CD4-positive, alpha-beta T cell treated with Interleukin-10 for 1 hour (primary cell): ENCODE results near the gene OPRD1.
"Not testable (repeated sequence)": the region's sequence is repeated elsewhere in the genome, so short reads cannot be mapped to it uniquely, and the experiment has no call there.

ENCODE experiments used
- DNase-seq: peaks from one replicate; pipeline ENCODE4 v3.0.0-alpha.2; 2020

OPRD1 gene

GRCh38 chr1:28811766-28812668 lies at the start of gene OPRD1:
TSS of gene OPRD1 (plus strand) at chr1:28812170. CDS start at chr1:28812384, 214 bp downstream.
- no peak for DNase-seq

DNA sequence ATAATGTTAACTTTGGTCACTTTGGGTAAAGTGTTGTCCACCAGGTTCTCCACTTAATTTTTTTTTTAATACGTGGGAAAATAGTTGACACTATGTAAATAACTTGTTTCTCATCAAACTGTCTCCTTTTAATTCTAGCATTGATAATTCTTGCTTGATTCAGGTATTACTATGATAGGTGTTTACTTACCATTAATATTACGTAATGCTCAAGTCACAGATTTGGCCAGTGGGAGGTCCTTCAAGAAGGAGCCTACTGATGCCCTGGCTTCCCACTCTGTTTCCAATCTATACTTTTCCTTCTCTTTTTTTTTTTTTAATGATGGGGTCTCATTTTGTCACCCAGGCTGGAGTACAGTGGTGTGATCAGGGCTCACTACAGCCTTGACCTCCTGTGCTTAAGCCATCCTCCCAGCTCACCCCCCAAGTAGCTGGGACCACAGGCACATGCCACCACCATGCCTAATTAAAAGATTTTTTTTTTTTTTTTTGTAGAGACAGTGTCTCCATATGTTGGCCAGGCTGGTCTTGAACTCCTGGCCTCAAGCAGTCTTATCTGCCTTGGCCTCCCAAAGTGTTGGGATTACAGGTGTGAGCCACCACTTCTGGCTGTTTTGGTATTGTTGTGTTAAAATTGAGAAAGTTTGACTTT lies 45.3 kb upstream of the OPRD1 start:
- no peak for DNase-seq

- no peak for DNase-seq
These were observed 41.3 kb upstream of the OPRD1 start for GRCh38 chr1:28770601-28771165.

DNA sequence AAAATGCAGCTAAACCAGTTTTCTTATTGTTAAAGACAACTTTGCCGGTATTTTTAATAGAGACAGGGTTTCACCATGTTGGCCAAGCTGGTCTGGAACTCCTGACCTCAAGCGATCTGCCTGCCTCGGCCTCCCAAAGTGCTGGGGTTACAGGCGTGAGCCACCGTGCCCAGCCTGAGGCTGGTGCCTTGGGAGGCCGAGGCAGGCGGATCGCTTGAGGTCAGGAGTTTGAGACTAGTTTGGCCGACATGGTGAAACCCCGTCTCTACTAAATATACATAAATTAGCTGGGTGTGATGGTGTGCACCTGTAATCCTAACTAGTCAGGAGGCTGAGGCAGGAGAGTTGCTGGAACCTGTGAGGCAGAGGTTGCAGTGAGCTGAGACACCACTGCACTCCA lies 40.0 kb upstream of the OPRD1 start:
- DNase-seq = not testable (repeated sequence)

DNA sequence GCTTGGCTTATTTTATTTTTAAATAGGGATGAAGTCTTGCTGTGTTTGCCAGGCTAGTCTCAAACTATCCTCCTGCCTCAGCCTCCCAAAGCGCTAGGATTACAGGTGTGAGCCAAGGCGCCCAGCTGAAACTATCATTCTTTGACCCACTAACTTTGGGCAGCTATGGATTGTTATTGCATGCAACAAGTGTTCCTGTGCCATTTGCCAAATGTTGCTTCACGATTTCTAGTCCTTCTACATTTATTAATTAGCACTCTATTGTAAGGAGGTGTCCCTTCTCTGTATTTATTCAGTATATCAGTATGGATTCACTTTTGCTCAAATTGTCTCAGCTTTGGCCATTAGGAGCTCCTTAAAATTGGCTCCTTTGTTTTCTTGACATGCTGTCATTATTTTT lies 38.9 kb upstream of the OPRD1 start:
- no peak for DNase-seq

DNA sequence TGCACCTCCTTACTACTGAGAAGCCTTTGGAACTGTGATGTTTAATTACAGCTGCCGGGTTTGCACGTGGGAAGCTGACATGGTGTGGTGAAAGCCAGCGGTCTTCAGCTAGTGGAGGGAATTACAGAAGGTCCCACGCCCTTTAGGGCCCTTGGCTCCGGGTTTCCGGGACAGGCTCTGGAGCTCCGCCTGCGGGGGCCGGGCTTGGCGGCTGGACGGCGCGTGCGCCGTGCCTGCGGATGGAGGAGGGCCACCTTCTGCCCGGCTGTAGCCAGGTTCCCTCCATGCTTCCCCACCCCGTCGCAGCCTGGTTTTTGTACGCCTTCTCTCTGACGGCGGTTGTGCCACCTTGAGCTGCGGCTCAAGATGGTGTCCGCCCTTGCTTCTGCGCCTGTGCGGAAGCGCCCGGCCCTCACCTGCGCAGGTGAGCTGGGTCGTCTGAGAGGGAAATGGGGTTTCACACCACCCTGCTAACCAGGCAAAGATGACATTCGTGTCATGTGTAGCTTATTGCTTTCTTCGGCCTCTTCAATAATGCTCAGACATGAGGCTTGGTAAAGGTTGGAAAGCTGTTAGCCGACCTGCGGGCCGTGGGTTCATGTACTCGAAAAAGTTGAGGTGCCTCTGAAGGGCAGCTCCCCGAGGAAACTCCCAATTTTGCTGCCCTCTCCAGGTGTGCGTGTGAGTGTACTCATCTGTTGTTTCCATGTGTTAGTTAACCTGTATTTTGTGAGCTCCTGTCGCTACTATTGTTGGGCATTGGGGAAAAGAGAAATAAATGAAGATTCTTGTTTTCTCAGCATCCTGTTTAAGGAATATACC lies 36.6 kb upstream of the OPRD1 start:
- peak; percentile 83 for DNase-seq

DNA sequence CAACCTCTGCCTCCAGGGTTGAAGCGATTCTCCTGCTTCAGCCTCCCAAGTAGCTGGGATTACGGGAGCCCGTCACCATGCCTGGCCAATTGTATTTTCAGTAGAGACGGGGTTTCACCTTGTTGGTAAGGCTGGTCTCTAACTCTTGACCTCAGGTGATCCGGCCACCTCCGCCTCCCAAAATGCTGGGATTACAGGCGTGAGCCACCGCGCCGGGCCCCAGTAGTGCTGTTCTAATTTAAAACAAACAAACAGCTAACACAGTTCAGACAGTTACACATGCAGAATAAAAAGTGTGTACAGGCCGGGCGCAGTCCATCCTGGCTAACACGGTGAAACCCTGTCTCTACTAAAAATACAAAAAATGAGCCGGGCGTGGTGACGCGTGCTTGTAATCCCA lies 35.6 kb upstream of the OPRD1 start:
- DNase-seq = no peak

DNA sequence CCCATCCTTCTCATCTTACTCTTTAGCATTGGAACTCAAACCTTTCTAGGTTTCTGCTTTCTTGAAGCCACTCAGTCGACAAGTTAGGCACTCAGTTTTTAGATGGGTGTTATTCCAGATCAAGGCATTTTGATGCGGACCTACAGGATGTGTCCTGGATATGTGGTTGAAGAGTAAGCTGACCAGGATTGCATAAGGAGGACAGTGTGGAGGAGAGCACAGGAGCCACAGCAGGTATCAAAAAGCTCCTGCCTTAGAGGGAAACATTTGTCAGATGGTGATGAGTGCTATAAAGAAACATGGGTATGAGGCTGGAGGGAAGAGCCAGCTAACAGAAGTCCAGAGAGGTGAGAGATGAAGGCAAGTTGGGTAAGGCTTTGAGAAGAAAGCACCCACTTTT lies 33.9 kb upstream of the OPRD1 start:
- DNase-seq = no peak

DNA sequence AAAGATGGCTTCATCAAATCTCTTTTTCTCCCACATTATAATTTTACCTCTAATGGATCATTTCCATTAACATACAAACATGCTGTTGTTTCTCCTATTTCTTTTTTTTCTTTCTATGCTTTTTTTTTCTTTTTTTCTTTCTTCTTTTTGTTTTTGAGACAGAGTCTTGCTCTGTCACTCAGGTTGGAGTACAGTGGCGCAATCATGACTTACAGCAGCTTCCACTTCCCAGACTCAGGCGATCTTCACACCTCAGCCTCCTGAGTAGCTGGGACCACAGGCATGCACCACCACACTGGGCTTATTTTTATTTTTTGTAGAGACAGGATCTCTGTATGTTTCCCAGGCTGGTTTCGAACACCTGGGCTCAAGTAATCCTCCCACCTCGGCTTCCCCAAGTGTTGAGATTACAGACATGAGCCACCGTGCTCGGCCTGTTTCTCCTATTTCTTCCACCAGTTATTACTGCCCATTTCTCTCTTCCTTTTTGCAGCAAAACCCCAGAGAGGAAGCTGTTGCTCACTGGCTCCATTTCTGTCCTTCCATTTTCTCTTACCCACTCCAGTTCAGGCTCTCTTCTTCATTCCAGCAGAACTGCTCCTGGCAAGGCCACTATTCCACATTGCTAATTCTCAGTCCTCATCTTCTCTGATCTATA lies 32.1 kb upstream of the OPRD1 start:
- no peak for DNase-seq

DNA sequence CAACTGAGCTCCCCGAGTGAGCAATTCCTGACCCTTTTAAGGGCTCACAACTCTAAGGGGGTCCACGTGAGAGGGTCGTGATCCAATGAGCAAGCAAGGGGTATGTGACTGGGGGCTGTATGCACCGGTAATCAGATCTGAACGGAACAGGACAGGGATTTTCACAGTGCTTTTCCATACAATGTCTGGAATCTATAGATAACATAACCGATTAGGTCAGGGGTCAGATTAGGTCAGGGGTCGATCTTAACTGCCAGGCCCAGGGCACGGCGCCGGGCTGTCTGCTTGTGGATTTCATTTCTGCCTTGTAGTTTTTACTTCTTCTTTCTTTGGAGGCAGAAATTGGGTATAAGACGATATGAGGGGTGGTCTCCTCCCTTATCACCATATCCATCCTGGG lies 30.7 kb upstream of the OPRD1 start:
- no peak for DNase-seq

- no peak for DNase-seq
These were observed 30.0 kb upstream of the OPRD1 start for GRCh38 chr1:28782011-28782410.

- DNase-seq = no peak
These were observed 28.6 kb upstream of the OPRD1 start for GRCh38 chr1:28783363-28783762.

DNA sequence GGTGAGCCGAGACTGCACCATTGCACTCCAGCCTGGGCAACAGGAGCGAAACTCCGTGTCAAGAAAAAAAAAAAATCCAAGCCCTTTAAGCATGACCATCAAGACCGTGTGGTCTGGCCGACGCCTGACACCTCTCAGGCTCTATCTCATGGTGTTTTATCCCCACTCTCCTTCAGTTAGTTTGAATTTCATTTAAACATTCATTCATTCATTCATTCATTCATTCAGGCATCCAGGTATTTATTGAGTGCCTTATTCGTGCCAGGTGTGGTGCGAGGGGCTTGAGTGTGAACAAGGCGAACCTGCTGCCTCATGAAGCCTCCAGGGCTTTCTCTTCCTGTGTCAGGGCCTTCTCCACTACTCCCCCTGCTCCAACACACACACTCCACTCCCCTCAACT lies 22.6 kb upstream of the OPRD1 start:
- no peak for DNase-seq

- no peak for DNase-seq
These were observed 22.2 kb upstream of the OPRD1 start for GRCh38 chr1:28789816-28790215.

- DNase-seq = no peak
These were observed 21.5 kb upstream of the OPRD1 start for GRCh38 chr1:28790377-28791035.

- DNase-seq = not testable (repeated sequence)
These were observed 20.0 kb upstream of the OPRD1 start for GRCh38 chr1:28791929-28792328.

- DNase-seq = no peak
These were observed 19.3 kb upstream of the OPRD1 start for GRCh38 chr1:28792644-28793121.

DNA sequence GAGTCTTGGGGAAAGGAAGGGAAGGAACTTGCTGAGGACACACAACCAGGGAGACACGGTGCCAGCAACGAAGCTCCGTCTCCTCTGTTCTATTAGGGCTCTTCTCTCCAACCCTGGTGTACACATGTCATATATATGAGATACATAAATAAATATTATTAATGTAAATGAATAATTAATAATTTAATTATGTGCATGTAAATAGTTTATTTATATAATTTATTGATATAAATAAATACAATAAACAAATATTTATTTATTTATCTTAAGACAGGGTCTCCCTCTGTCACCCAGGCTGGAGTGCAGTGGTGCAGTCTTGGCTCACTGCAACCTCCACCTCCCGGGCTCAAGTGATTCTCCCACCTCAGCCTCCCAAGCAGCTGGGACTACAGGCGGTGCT lies 17.4 kb upstream of the OPRD1 start:
- not testable (repeated sequence) for DNase-seq

DNA sequence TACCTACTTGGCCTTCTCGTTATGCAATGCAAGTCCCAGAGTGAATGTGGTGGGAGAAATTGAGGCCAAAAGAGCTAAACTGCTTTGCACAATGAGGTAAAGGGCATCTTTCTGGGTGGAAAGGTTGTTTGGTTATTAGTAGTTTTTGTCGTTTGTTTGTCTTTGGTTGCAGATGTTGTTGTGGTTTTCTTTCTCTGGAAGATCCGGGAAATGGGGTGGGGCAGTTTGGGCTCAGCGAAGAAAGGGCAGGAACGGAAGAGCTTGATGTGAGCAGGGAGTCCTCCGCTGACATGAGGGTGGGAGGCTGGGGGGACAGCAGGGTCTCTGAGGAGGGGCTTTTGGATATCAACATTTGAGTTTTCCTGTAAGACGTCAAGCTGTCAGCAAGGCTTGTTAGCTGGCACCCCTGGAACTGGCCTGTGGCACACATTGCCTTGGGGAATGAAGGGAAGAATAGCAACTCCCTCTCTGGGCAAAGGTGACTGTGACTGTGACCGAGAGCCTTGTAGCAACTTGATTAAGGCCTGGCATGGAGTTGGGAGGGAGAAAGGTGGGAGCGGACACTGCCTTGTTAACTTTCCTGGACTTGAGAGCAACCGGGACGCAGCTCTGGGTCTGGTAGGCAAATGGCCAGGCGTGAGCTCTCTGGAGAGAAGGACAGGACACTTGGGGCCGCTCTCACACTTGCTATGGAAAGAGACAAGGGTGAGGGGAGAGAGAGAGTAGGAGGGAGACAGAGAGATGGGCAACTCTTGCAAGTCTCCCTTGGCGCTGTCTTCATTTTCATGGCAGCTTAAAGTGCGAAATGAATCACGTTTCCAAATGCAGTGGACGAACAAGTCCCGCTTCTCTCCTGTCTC lies 15.4 kb upstream of the OPRD1 start:
- DNase-seq = no peak

GRCh38 chr1:28800324-28800723 lies 11.6 kb upstream of the OPRD1 start:
- DNase-seq = no peak

DNA sequence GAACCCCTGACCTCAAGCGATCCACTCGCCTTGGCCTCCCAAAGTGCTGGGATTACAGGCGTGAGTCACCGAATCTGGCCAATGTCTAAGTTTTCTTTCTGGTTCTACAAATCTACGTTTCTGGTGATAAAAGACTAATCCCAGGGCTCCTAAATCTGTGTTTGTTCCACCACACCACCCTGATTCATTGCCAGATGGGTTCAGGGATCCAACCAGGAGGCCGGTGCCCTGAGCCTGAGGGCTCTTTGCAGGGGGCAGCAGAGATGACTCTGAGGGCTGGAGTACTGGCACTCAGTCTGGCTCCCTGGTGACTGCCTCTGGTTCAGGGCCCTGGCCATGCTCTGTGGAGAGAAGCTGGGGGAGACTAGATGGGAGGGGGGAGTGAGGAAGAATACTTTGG lies 10.5 kb upstream of the OPRD1 start:
- DNase-seq = no peak
